ENCODE measurements around the gene PCDHA13. TPM values are rescaled to one million over a fixed set of nuclear protein-coding genes. Genes with fewer than 3 reads are reported as not detected.

Gene PCDHA13
- total and polyA plus RNA-seq, 2 of the 4 experiments (the other 2 are of a cell fraction): not detected

GRCh38 chr5:140883373-140883772 lies 1.4 kb downstream of the PCDHA13 start:
- WGBS, 2 experiments (ENCODE audit: extremely low coverage in 2 of 2, insufficient read length in 1 of 2): 51% methylated on average over 20 of the region's 41 CpGs; no CpG with 5 or more reads in 1 of the 2 experiments
- H3K4me3 ChIP-seq (ENCODE audit: insufficient read depth, low read depth, low read length): no peak overlapping the region
- H3K23ac ChIP-seq (ENCODE audit: low read depth, low read length): no peak overlapping the region
- H2BK120ac ChIP-seq (ENCODE audit: low read depth, low read length): no peak overlapping the region
- H3K4me2 ChIP-seq (ENCODE audit: low read depth, low read length): no peak overlapping the region
- TF ChIP-seq NFE2L2 (IDR thresholded peaks at IDR 0.05; ENCODE audit: low read depth, low read length) (no peak), CEBPB (IDR thresholded peaks at IDR 0.05; ENCODE audit: low read depth, low read length) (no peak), RFX5 (IDR thresholded peaks at IDR 0.05; ENCODE audit: low read depth, low read length) (no peak), BHLHE40 (IDR thresholded peaks at IDR 0.05; ENCODE audit: low read depth, low read length) (no peak), RCOR1 (IDR thresholded peaks at IDR 0.05; ENCODE audit: insufficient replicate concordance, low read length) (no peak), FOS (IDR thresholded peaks at IDR 0.05; ENCODE audit: low read depth, low read length) (no peak)
- DNase-seq: no peak
- intact Hi-C loops (cut with micrococcal nuclease): no loop called here
- in situ Hi-C loops (cut with MboI; ENCODE audit: low sequenced_read_pairs): no loop called here
- H3K9ac ChIP-seq (ENCODE audit: low read depth, low read length): no peak overlapping the region
- no peaks in the 10 kb centered on the region for H3K4me1 ChIP-seq (ENCODE audit: control insufficient read depth, insufficient read depth, low read length)
- no peaks in the 10 kb centered on the region for H4K20me1 ChIP-seq (ENCODE audit: insufficient read depth, low read length)
- no peaks in the 10 kb centered on the region for H3K79me1 ChIP-seq (ENCODE audit: low read depth in 1 of 2, low read length in 2 of 2)
- H2AFZ ChIP-seq (replicated peaks; ENCODE audit: low read length, poor library complexity): no peak overlapping the region
- ChIA-PET CTCF (no interaction called here), POLR2A (ENCODE audit: unreplicated experiment) (no interaction called here)
- no TSS peak for BruUV-seq (replicated peaks)
- H3K27ac ChIP-seq (ENCODE audit: insufficient read depth, low read length): no peak overlapping the region
- H2BK20ac ChIP-seq (ENCODE audit: low read depth, low read length): no peak overlapping the region
- peaks cover 23% of the 10 kb centered on the region for H3K9me3 ChIP-seq (ENCODE audit: control insufficient read depth, insufficient read depth, low read length)
- no peaks in the 10 kb centered on the region for H3K36me3 ChIP-seq (ENCODE audit: control insufficient read depth, insufficient read depth, low read length)
- no peak for ATAC-seq (ENCODE audit: low read depth)
- H2AK5ac ChIP-seq (ENCODE audit: low read depth, low read length): no peak overlapping the region
- H3K18ac ChIP-seq (ENCODE audit: low read depth, low read length): no peak overlapping the region
- H4K91ac ChIP-seq (ENCODE audit: insufficient read depth, low read depth, low read length): no peak overlapping the region
- H3K14ac ChIP-seq (replicated peaks; ENCODE audit: low read depth, low read length): no peak overlapping the region
- no peaks in the 10 kb centered on the region for H3K27me3 ChIP-seq (ENCODE audit: control insufficient read depth, insufficient read depth, low read length)
- no peak overlapping the region for H4K5ac ChIP-seq (ENCODE audit: low read depth, low read length)
- no peak overlapping the region for H4K8ac ChIP-seq (ENCODE audit: low read depth in 2 of 2, low read length in 2 of 2)
- no peaks in the 10 kb centered on the region for H3K9me1 ChIP-seq (ENCODE audit: insufficient read depth, low read length)
- dilution Hi-C loops (cut with HindIII; ENCODE audit: low sequenced_read_pairs, unreplicated experiment): no loop called here
- H2BK15ac ChIP-seq (ENCODE audit: low read depth, low read length): no peak overlapping the region
- no peak overlapping the region for H3K56ac ChIP-seq (ENCODE audit: extremely low read depth, insufficient read depth, low read length)
- no peak overlapping the region for H2BK5ac ChIP-seq (ENCODE audit: low read depth, low read length, poor library complexity, severe bottlenecking)
- H2AK9ac ChIP-seq (replicated peaks; ENCODE audit: low read depth, low read length, poor library complexity): no peak overlapping the region
- H3K4ac ChIP-seq (ENCODE audit: low read depth, low read length): no peak overlapping the region

Data from IMR-90 (cell line).